HEK293T (cell line): ENCODE measurements around the gene VIPR2.

Experiments
- CTCF ChIA-PET: fragments of 350-600 bp; formaldehyde crosslinking; extraction: SDS; loops from one replicate; lab custom pipeline; 2021; ENCODE audit warnings: antibody characterized with exemption, inconsistent platforms; lab: Yijun Ruan, JAX
- POLR2A ChIA-PET: fragments of 350-600 bp; formaldehyde crosslinking; extraction: SDS; loops from one replicate; lab custom pipeline; 2020; ENCODE audit warnings: antibody characterized with exemption, inconsistent platforms; lab: Yijun Ruan, JAX
- DNase-seq: peaks from one replicate; pipeline ENCODE4 v3.0.0; 2012; ENCODE audit warnings: mixed read lengths; ENCODE audit errors: extremely low spot score
- ARNT ChIP-seq: fragments of 450-650 bp; IDR thresholded peaks from 2 replicates; pipeline ENCODE4 v1.6.1; 2017; ENCODE audit warnings: mild to moderate bottlenecking
- BHLHE40 ChIP-seq: fragments of 450-650 bp; IDR thresholded peaks from 2 replicates; pipeline ENCODE4 v1.6.1; 2016; ENCODE audit warnings: mild to moderate bottlenecking, moderate library complexity, borderline replicate concordance
- CTBP1 ChIP-seq: fragments of 450-650 bp; IDR thresholded peaks from 2 replicates; pipeline ENCODE4 v1.6.1; 2016; ENCODE audit warnings: borderline replicate concordance
- ELF4 ChIP-seq: fragments of 450-650 bp; IDR thresholded peaks from 2 replicates; pipeline ENCODE4 v1.6.1; 2017; ENCODE audit warnings: antibody characterized with exemption
- FOXA1 ChIP-seq: fragments of 450-650 bp; IDR thresholded peaks from 2 replicates; pipeline ENCODE4 v1.6.1; 2016; ENCODE audit warnings: mild to moderate bottlenecking
- FOXK2 ChIP-seq: fragments of 450-650 bp; IDR thresholded peaks from 2 replicates; pipeline ENCODE4 v1.6.1; 2016; ENCODE audit warnings: mild to moderate bottlenecking
- FOXM1 ChIP-seq: fragments of 450-650 bp; IDR thresholded peaks from 2 replicates; pipeline ENCODE4 v1.6.1; 2017; ENCODE audit warnings: mild to moderate bottlenecking, borderline replicate concordance
- HDGF ChIP-seq: fragments of 450-650 bp; IDR thresholded peaks from 2 replicates; pipeline ENCODE4 v1.6.1; 2017; ENCODE audit warnings: antibody characterized with exemption, borderline replicate concordance
- L3MBTL2 ChIP-seq: fragments of 450-650 bp; conservative IDR thresholded peaks from 2 replicates; pipeline ENCODE4 v1.6.1; 2016; ENCODE audit warnings: mild to moderate bottlenecking
- LEF1 ChIP-seq: fragments of 450-650 bp; IDR thresholded peaks from 2 replicates; pipeline ENCODE4 v1.6.1; 2017; ENCODE audit warnings: mild to moderate bottlenecking, borderline replicate concordance
- NFRKB ChIP-seq: fragments of 450-650 bp; IDR thresholded peaks from 2 replicates; pipeline ENCODE4 v1.6.1; 2016; ENCODE audit warnings: mild to moderate bottlenecking, moderate library complexity
- SP1 ChIP-seq: fragments of 450-650 bp; IDR thresholded peaks from 2 replicates; pipeline ENCODE4 v1.6.1; 2017
- SUZ12 ChIP-seq: fragments of 450-650 bp; IDR thresholded peaks from 2 replicates; pipeline ENCODE4 v1.6.1; 2016; ENCODE audit warnings: mild to moderate bottlenecking
- TARDBP ChIP-seq: fragments of 450-650 bp; IDR thresholded peaks from 2 replicates; pipeline ENCODE4 v1.6.1; 2016
- ZNF384 ChIP-seq: fragments of 450-650 bp; IDR thresholded peaks from 2 replicates; pipeline ENCODE4 v1.6.1; 2016
- TF ChIP-seq, protein P1 (sequence below): fragments of 450-650 bp; IDR thresholded peaks from 2 replicates; pipeline ENCODE4 v1.6.1; 2016

VIPR2 gene

DNA sequence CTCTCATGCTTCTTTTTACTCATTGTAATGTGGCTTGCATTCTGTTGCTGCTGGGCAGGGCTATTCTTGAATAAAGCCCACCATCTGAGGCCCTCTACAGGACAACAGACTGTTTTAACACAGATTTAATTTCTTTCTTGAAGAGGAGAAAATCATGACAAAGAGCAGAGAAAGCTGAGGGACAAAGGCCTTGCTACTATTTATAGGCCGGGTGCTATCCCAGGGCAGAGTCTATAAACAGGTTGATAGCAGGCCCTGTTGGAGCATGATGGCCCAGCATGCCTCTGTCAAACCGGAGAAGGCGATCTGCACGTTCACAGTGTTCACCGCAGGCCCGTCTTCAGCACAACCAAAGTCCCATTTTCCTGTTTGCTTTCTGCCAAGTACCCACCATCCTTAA is 3.0 kb downstream of the VIPR2 start:
- no peak for DNase-seq
- ChIA-PET CTCF (interaction anchor here (0.6 kb wide), 1 partner anchor 727 kb away, joined by 4 read pairs; no protein-coding TSS in a partner anchor), POLR2A (no interaction called here)
- no peak for TF ChIP-seq TARDBP
- no peak for TF ChIP-seq ELF4
- no peak for TF ChIP-seq FOXA1
- no peak for TF ChIP-seq CTBP1
- no peak for TF ChIP-seq ZNF384
- no peak for TF ChIP-seq HDGF
- TF ChIP-seq ARNT, result no peak
- TF ChIP-seq L3MBTL2, result no peak
- no peak for TF ChIP-seq FOXM1
- no peak for TF ChIP-seq LEF1
- TF ChIP-seq NFRKB, result no peak
- TF ChIP-seq FOXK2, result no peak
- no peak for TF ChIP-seq SUZ12

DNA sequence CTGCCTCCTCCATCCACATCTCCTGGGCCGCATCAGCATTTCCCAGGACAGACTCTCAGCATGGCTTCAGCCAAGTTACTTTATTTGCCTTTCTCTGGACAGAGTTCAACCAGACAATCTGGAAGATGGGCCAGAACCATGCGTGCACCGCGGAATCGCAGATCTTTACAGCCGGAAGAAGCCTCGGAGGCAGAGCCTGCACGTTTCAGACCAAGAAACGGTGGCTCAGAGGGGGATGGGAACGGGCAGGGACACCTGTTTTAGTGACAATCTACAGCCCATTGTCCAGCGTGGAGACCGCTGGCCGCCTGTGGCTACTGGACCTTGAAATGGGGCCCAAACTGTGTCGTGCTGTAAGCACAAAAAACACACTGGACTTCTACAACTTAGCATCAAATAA is 3.5 kb downstream of the VIPR2 start:
- TF ChIP-seq NFRKB (no peak), CTBP1 (no peak), FOXM1 (no peak), FOXK2 (no peak), L3MBTL2 (no peak), ARNT (no peak), ZNF384 (no peak), TARDBP (no peak), SUZ12 (no peak), BHLHE40 (no peak), SP1 (no peak), ELF4 (no peak)
- ChIA-PET POLR2A (no interaction called here), CTCF (no interaction called here)
- DNase-seq, result no peak

DNA sequence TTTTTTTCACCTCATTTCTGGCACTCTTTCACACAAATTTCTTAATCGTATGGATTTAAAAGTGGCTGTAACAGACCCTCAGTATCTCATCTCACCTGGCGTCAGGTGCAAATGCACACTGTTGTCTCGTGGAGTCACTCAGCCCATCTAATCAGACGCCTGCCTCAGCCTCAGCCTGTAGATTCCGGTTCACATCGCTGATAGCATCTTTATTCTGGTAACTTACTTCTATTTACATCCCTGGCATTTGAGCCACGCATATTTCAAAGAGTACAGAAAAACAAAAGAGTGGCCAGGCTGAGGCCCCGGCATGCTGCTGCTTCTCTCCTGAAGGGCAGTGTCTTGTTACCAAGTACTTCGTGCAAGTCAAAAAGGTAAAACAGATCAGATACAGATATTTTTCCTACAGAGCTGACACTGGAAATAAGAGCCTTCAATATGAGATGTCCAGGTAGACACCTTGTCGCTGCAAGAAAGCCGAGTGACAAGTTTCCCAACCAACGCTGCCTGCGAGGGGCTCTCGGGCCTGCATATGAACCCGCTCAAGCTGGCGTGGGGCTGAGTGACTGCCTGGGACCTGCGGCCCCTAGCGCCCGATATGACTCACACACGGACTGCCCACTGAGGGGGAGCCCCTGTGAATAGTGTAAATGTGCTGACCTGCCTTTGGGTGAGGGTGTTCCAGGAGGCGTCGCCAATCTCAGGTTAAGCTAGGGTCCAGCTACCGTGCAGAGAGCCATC is 4.3 kb downstream of the VIPR2 start:
- no peak for TF ChIP-seq ELF4
- TF ChIP-seq SUZ12, result no peak
- no peak for TF ChIP-seq LEF1
- TF ChIP-seq TARDBP, result no peak
- TF ChIP-seq, protein P1, sequence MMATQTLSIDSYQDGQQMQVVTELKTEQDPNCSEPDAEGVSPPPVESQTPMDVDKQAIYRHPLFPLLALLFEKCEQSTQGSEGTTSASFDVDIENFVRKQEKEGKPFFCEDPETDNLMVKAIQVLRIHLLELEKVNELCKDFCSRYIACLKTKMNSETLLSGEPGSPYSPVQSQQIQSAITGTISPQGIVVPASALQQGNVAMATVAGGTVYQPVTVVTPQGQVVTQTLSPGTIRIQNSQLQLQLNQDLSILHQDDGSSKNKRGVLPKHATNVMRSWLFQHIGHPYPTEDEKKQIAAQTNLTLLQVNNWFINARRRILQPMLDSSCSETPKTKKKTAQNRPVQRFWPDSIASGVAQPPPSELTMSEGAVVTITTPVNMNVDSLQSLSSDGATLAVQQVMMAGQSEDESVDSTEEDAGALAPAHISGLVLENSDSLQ, result no peak
- TF ChIP-seq BHLHE40, result no peak
- TF ChIP-seq ARNT, result no peak
- ChIA-PET CTCF (no interaction called here), POLR2A (no interaction called here)
- DNase-seq, result no peak

DNA sequence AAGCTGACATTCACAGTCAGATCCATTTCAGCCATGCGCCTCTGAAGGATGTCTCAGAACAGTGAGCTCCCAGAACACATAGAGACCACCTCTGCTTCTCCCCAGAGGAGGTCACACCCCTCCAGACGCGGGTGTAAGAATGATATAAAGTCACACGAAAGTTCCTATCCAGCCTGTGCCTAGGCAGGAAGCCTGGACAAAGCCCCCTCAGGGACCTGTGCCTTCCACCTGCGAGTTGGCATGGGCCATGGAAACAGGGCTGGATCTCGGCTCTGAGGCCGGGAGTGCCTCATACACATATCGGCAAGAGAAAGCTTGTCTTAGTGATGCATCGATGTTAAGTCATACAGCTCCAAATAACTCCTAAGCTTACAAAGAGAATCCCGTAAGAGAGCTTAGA is 5.0 kb downstream of the VIPR2 start:
- DNase-seq, result no peak
- no peak for TF ChIP-seq ZNF384
- no peak for TF ChIP-seq TARDBP
- POLR2A ChIA-PET, result no interaction called here
- CTCF ChIA-PET, result no interaction called here

DNA sequence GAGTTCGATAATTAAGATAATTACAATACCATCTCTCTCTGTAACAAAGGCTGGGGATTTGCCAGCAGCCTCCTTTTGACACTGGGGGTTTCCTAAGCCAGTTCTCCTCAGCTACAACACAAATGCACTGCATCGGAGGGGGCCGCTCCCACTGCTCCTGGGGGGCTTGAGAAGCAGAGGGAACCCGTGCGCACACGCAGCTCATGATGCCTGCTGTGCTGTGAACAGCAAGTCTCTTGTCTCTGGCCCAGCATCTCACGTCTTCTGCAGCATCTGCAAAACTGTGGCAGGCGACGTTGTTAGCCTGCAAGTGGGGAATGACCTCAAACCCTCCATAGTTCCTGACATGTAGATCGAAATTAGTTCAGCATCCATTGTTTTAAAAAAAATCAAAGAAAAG is 5.5 kb downstream of the VIPR2 start:
- no peak for DNase-seq
- no peak for TF ChIP-seq SUZ12
- no peak for TF ChIP-seq FOXM1
- TF ChIP-seq ARNT, result no peak
- no peak for TF ChIP-seq CTBP1
- no peak for TF ChIP-seq L3MBTL2
- TF ChIP-seq ZNF384, result no peak
- no peak for TF ChIP-seq SP1
- TF ChIP-seq NFRKB, result no peak
- TF ChIP-seq, protein P1, result no peak
- TF ChIP-seq ELF4, result no peak
- ChIA-PET CTCF (no interaction called here), POLR2A (no interaction called here)

DNA sequence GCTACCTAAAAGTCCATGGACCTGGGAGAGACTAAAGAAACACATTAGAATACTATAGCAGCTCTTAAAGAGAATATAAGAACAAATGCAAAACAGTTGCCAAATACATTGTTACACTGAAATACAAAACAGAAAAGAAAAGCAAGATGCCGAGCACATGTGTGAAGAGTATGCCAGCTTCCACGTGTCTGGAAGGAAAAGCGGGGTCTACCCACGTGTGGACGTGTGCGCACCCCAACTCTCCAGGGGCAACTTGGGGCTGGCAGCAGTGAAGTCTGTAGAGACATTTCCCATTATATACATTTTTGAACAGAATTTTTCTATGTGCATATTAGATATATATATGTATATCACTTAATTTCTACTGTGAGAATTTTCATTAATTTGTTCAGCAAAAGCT is 6.2 kb downstream of the VIPR2 start:
- ChIA-PET CTCF (no interaction called here), POLR2A (no interaction called here)
- DNase-seq, result no peak
- TF ChIP-seq LEF1, result no peak
- no peak for TF ChIP-seq CTBP1
- no peak for TF ChIP-seq L3MBTL2
- TF ChIP-seq NFRKB, result no peak
- no peak for TF ChIP-seq FOXM1
- TF ChIP-seq ARNT, result no peak
- no peak for TF ChIP-seq BHLHE40
- no peak for TF ChIP-seq SP1
- TF ChIP-seq, protein P1, result no peak
- TF ChIP-seq SUZ12, result no peak
- no peak for TF ChIP-seq TARDBP
- no peak for TF ChIP-seq FOXA1
- no peak for TF ChIP-seq FOXK2
- no peak for TF ChIP-seq ELF4
- TF ChIP-seq ZNF384, result no peak
- no peak for TF ChIP-seq HDGF
